ENCODE results near the gene SIGLEC1.

Gene SIGLEC1

GRCh38 chr20:3663858-3664257, 48.5 kb downstream of the SIGLEC1 start:
- H3K27me3 ChIP-seq (ENCODE audit: control insufficient read depth, insufficient read depth, low read length): peaks cover 56% of the 10 kb centered on the region
- peaks cover 3% of the 10 kb centered on the region; the same call in 1 of the 2 replicates for H3K4me1 ChIP-seq (ENCODE audit: control insufficient read depth, insufficient read depth, low read length)
- no peak overlapping the region for H3K27ac ChIP-seq (ENCODE audit: low read depth, low read length)
- H3K9ac ChIP-seq (ENCODE audit: low read depth, low read length): no peak overlapping the region
- no peak overlapping the region for H3K4me3 ChIP-seq (ENCODE audit: low read depth, low read length)
- no peaks in the 10 kb centered on the region for H3K9me3 ChIP-seq (ENCODE audit: control insufficient read depth, insufficient read depth, low read length)
- no peaks in the 10 kb centered on the region for H3K36me3 ChIP-seq (ENCODE audit: control insufficient read depth, insufficient read depth, low read length)

- Histone ChIP-seq H3K27me3 (ENCODE audit: control insufficient read depth, insufficient read depth, low read length) (peaks cover 56% of the 10 kb centered on the region), H3K27ac (ENCODE audit: low read depth, low read length) (no peak within 1 kb of the TSS), H3K4me1 (ENCODE audit: control insufficient read depth, insufficient read depth, low read length) (peaks cover 3% of the 10 kb centered on the region; the same call in 1 of the 2 replicates), H3K9ac (ENCODE audit: low read depth, low read length) (no peak within 1 kb of the TSS), H3K4me3 (ENCODE audit: low read depth, low read length) (no peak within 1 kb of the TSS), H3K9me3 (ENCODE audit: control insufficient read depth, insufficient read depth, low read length) (no peaks in the 10 kb centered on the region), H3K36me3 (ENCODE audit: control insufficient read depth, insufficient read depth, low read length) (no peaks in the 10 kb centered on the region)
These were observed 49.2 kb downstream of the SIGLEC1 start, which contains the start of gene GFRA4 for GRCh38 chr20:3663031-3663701. Gene GFRA4, minus strand, starts transcription at chr20:3663399. Its CDS starts 0 bp downstream, at chr20:3663399.

Measured in HUES48 (cell line).